BLaER1 (cell line): ENCODE measurements around the gene MYO3A.
"Not testable (repeated sequence)": the region's sequence is repeated elsewhere in the genome, so short reads cannot be mapped to it uniquely, and the experiment has no call there.

Experiments
- H3K27ac ChIP-seq: shearing (Covaris generic); formaldehyde crosslinking; 2 replicates; pipeline ENCODE4 v1.8.1; 2022
- H3K27me3 ChIP-seq: shearing (Covaris generic); formaldehyde crosslinking; 2 replicates; pipeline ENCODE4 v1.8.1; 2022
- H3K36me3 ChIP-seq: shearing (Covaris generic); formaldehyde crosslinking; 2 replicates; pipeline ENCODE4 v1.8.1; 2022
- H3K4me1 ChIP-seq: shearing (Covaris generic); formaldehyde crosslinking; 2 replicates; pipeline ENCODE4 v1.8.1; 2022
- H3K4me2 ChIP-seq: shearing (Covaris generic); formaldehyde crosslinking; 2 replicates; pipeline ENCODE4 v1.8.1; 2022
- H3K4me3 ChIP-seq: shearing (Covaris generic); formaldehyde crosslinking; 2 replicates; pipeline ENCODE4 v1.8.1; 2022
- H3K9ac ChIP-seq: shearing (Covaris generic); formaldehyde crosslinking; 2 replicates; pipeline ENCODE4 v1.8.1; 2022
- H3K9me3 ChIP-seq: shearing (Covaris generic); formaldehyde crosslinking; 2 replicates; pipeline ENCODE4 v1.8.1; 2022
- H4K20me1 ChIP-seq: shearing (Covaris generic); formaldehyde crosslinking; 2 replicates; pipeline ENCODE4 v1.8.1; 2022
- Cebpa-rat ChIP-seq: shearing (Covaris generic); IDR thresholded peaks from 2 replicates; pipeline ENCODE4 v1.8.1; 2022

Gene MYO3A

DNA sequence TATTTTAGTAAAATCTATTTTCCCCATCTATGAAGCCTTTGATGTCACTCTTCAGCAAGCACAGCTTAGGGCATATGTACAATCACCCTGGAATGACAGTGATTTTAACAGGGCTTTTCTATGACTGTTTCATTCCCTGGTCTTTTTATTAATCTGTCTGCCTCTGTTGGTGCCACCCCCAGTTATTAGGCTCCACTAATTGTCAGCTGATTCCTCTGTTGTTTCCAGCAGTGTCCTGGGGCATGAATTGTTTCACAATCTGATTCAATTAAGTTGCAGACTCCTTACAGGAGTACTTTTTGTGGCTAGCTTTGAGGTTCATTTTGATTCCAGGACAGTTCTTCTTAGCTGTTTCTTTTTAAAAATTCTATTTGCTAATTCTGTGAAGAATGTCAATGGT is 38.6 kb downstream of the MYO3A start:
- Histone ChIP-seq H3K4me1 (no peaks in the 10 kb centered on the region), H3K4me2 (no peak overlapping the region), H3K9ac (no peak overlapping the region), H4K20me1 (no peaks in the 10 kb centered on the region), H3K4me3 (no peak overlapping the region), H3K27ac (no peak overlapping the region), H3K9me3 (no peaks in the 10 kb centered on the region), H3K27me3 (no peaks in the 10 kb centered on the region), H3K36me3 (no peaks in the 10 kb centered on the region)
- TF ChIP-seq Cebpa-rat = no peak

- no peak overlapping the region for H3K27ac ChIP-seq
- H3K4me3 ChIP-seq = no peak overlapping the region
- H3K4me2 ChIP-seq = no peak overlapping the region
- H3K9ac ChIP-seq = no peak overlapping the region
- no peaks in the 10 kb centered on the region for H3K4me1 ChIP-seq
- H3K27me3 ChIP-seq = no peaks in the 10 kb centered on the region
- TF ChIP-seq Cebpa-rat = no peak
- H3K9me3 ChIP-seq = no peaks in the 10 kb centered on the region
- no peaks in the 10 kb centered on the region for H4K20me1 ChIP-seq
- H3K36me3 ChIP-seq = no peaks in the 10 kb centered on the region
Measured at GRCh38 chr10:25974897-25975459, 40.9 kb downstream of the MYO3A start.

- H3K4me3 ChIP-seq = no peak overlapping the region
- H3K36me3 ChIP-seq = no peaks in the 10 kb centered on the region
- H3K4me1 ChIP-seq = no peaks in the 10 kb centered on the region
- H3K4me2 ChIP-seq = no peak overlapping the region
- H3K27ac ChIP-seq = no peak overlapping the region
- H4K20me1 ChIP-seq = no peaks in the 10 kb centered on the region
- no peak for TF ChIP-seq Cebpa-rat
- H3K27me3 ChIP-seq = no peaks in the 10 kb centered on the region
- no peak overlapping the region for H3K9ac ChIP-seq
- H3K9me3 ChIP-seq = no peaks in the 10 kb centered on the region
Measured at GRCh38 chr10:25978771-25979170, 44.7 kb downstream of the MYO3A start.

DNA sequence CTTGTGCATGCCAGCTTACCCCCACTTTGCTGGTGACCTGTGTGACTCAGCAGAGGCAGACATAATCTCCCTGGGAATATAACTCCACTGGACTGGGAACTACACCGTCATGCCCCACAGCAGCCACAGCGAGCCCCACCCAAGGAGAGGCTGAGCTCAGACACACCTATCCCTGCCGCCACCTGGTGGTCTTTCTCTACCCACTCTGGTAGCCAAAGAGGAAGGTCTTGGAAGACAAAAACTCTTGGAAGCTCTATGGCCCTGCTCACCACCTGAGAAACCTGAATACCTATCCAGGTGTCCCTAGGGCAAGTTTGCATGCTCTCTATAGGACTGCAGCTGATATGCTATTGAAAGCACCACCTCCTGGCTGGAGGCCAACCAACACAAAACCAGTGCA is 48.1 kb downstream of the MYO3A start:
- H3K36me3 ChIP-seq = no peaks in the 10 kb centered on the region
- no peak overlapping the region for H3K4me3 ChIP-seq
- no peak overlapping the region for H3K9ac ChIP-seq
- no peak overlapping the region for H3K4me2 ChIP-seq
- no peaks in the 10 kb centered on the region for H3K4me1 ChIP-seq
- no peaks in the 10 kb centered on the region for H3K27me3 ChIP-seq
- H3K27ac ChIP-seq = no peak overlapping the region
- H3K9me3 ChIP-seq = no peaks in the 10 kb centered on the region
- H4K20me1 ChIP-seq = no peaks in the 10 kb centered on the region
- no peak for TF ChIP-seq Cebpa-rat

DNA sequence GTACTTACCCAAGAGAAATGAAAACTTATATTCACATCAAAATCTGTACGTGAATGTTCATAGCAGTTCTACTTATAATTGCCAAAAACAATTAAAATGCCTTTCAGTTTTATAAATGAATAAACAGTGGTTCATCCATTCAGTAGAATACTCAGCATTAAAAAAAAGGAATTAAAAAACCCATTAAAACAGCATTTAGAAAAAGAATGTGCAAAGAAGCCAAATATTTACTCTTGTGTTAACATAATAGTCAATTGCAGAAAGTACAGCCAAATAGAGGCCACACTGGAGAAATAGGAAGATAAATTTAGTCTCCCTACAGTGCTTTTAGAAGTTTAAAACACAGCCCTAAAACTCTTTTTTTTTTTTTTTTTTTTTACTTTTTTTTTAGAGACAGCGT is 54.6 kb downstream of the MYO3A start:
- TF ChIP-seq Cebpa-rat = no peak
- no peak overlapping the region for H3K27ac ChIP-seq
- no peaks in the 10 kb centered on the region for H3K27me3 ChIP-seq
- no peaks in the 10 kb centered on the region for H4K20me1 ChIP-seq
- no peak overlapping the region for H3K4me3 ChIP-seq
- no peaks in the 10 kb centered on the region for H3K36me3 ChIP-seq
- no peaks in the 10 kb centered on the region for H3K9me3 ChIP-seq
- no peak overlapping the region for H3K9ac ChIP-seq
- H3K4me2 ChIP-seq = no peak overlapping the region
- no peaks in the 10 kb centered on the region for H3K4me1 ChIP-seq

DNA sequence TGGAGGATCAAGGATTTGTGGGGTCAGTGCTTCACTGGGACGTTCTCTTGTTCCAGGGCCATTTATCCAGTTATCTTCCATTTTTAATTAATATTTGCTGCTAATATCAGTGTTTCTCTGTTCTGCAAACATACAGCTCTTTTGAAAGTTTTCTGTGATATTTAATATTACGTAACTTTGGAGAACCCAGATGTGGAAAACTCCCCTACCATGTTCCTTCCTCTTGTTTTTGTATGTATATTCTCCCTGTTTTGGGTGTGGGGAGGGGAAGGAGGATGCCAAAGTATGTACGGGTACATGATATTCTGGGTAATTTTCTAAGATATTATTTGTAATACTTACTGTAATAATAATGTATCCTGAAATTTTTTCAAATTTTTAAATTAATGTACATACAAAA is 55.9 kb downstream of the MYO3A start:
- Histone ChIP-seq H4K20me1 (no peaks in the 10 kb centered on the region), H3K27ac (no peak overlapping the region), H3K9ac (no peak overlapping the region), H3K4me2 (no peak overlapping the region), H3K27me3 (no peaks in the 10 kb centered on the region), H3K4me1 (no peaks in the 10 kb centered on the region), H3K36me3 (no peaks in the 10 kb centered on the region), H3K4me3 (no peak overlapping the region), H3K9me3 (no peaks in the 10 kb centered on the region)
- no peak for TF ChIP-seq Cebpa-rat

DNA sequence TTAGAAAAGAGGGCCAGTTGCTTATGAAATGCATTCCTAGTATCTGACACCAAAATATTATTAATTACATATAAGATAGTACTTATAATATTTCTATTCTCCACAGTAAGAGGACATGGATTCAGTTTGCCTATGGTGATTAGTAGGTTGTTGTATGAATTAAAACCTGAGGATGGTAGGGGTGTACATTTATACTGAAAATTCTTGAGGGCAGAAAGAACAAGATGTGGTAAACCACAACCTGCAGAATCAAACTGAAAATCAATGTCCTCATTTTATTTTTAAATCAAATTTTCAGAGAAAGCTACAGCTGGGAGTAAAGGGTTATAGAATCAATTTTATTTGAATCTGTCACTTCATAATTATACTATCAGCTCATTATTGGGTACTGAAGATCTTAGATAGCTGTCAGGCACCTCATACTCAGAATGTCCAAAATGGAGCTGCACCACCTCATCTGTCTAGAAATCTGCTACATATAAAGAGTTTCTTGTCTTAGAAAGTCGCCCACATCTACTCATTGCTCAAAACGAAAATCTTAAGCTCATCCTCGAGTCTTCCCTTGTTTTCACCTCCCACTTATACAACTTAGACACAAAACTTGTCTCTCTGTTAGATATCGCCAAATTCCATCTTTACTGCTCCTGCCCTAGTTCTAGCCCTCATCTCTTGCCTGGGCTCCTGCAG is 65.4 kb downstream of the MYO3A start:
- no peak overlapping the region for H3K9ac ChIP-seq
- H3K9me3 ChIP-seq = no peaks in the 10 kb centered on the region
- H3K4me2 ChIP-seq = peak overlapping the region; percentile 20; the same call in 1 of the 2 replicates
- H3K36me3 ChIP-seq = no peaks in the 10 kb centered on the region
- no peak overlapping the region for H3K27ac ChIP-seq
- no peaks in the 10 kb centered on the region for H3K27me3 ChIP-seq
- no peaks in the 10 kb centered on the region for H4K20me1 ChIP-seq
- H3K4me3 ChIP-seq = no peak overlapping the region
- peaks cover 28% of the 10 kb centered on the region for H3K4me1 ChIP-seq
- no peak for TF ChIP-seq Cebpa-rat

DNA sequence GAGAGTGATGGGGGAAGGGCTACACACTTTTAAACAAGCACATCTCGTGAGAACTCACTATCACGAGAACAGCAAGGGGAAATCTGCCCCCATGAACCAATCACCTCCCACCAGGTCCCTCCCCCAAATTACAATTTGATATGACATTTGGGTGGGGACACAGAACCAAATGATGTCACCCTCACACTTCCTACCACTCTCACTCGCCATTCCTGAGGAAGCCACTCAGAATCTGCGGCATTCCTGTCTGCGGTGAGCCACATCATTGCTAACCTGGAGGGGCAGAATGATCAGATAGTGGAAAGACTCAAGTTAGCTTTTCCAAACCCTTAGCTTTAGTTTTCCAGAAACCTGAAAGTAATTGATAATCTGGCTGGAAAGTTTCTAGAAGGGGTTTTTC is 66.9 kb downstream of the MYO3A start:
- Histone ChIP-seq H3K9ac (0 out of 2 replicates have a peak overlapping the region, but pooled peaks have one; percentile 26), H3K36me3 (no peaks in the 10 kb centered on the region), H3K4me3 (no peak overlapping the region), H3K4me1 (peaks cover 28% of the 10 kb centered on the region), H3K27ac (no peak overlapping the region; the same call in 1 of the 2 replicates), H3K27me3 (no peaks in the 10 kb centered on the region), H3K9me3 (no peaks in the 10 kb centered on the region), H3K4me2 (peak overlapping the region; percentile 60), H4K20me1 (no peaks in the 10 kb centered on the region)
- TF ChIP-seq Cebpa-rat = no peak

DNA sequence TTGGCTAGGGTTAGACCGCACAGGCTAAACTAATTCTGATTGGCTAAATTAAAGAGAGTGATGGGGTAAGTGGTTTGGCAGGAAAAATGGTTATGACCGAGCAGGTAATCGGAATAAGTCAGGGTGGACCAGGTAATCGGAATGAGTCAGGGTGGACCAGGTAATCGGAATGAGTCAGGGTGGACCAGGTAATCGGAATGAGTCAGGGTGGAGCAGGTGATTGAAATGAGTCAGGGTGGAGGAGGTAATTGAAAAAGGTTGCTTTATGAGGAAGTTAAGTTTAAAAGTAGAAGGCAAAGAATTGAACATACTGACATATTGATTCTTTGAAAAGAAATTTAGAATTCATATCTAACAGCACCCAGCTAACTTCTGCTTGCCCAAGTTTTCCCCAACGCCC is 68.4 kb downstream of the MYO3A start:
- not testable (repeated sequence) for H3K9me3 ChIP-seq, H4K20me1 ChIP-seq

GRCh38 chr10:26015092-26015491 is 81.1 kb downstream of the MYO3A start:
- no peaks in the 10 kb centered on the region for H3K4me1 ChIP-seq
- H3K9me3 ChIP-seq = no peaks in the 10 kb centered on the region
- H3K27ac ChIP-seq = no peak overlapping the region
- no peak for TF ChIP-seq Cebpa-rat
- no peaks in the 10 kb centered on the region for H4K20me1 ChIP-seq
- no peak overlapping the region for H3K4me3 ChIP-seq
- H3K9ac ChIP-seq = no peak overlapping the region
- H3K4me2 ChIP-seq = no peak overlapping the region
- H3K27me3 ChIP-seq = no peaks in the 10 kb centered on the region
- no peaks in the 10 kb centered on the region for H3K36me3 ChIP-seq

More for the DNA sequence above, 68.4 kb downstream of the MYO3A start:
- H3K9ac ChIP-seq, H3K27ac ChIP-seq, H3K4me3 ChIP-seq, H3K27me3 ChIP-seq, H3K4me2 ChIP-seq, H3K36me3 ChIP-seq: not testable (repeated sequence)
- peaks cover 28% of the 10 kb centered on the region for H3K4me1 ChIP-seq
